Mammary epithelial cell (primary cell): ENCODE measurements around the gene CFAP99.

Source experiments
- EZH2 ChIP-seq: IDR thresholded peaks from 2 replicates; pipeline ENCODE4 v1.6.1; 2012; ENCODE audit warnings: low read length, inconsistent platforms, borderline replicate concordance
- TF ChIP-seq, protein P1 (sequence below), 2 donors: IDR thresholded peaks in 1 of 2; conservative IDR thresholded peaks in 1 of 2; 2 replicates each; pipeline ENCODE4 v1.5.1; 2011 to 2012; ENCODE audit warnings: inconsistent platforms in 2 of 2, low read length in 2 of 2, mild to moderate bottlenecking in 2 of 2, control low read depth in 1 of 2, low read depth in 1 of 2; ENCODE audit not compliant: insufficient read depth in 1 of 2; ENCODE audit errors: extremely low read depth in 1 of 2

DNA sequence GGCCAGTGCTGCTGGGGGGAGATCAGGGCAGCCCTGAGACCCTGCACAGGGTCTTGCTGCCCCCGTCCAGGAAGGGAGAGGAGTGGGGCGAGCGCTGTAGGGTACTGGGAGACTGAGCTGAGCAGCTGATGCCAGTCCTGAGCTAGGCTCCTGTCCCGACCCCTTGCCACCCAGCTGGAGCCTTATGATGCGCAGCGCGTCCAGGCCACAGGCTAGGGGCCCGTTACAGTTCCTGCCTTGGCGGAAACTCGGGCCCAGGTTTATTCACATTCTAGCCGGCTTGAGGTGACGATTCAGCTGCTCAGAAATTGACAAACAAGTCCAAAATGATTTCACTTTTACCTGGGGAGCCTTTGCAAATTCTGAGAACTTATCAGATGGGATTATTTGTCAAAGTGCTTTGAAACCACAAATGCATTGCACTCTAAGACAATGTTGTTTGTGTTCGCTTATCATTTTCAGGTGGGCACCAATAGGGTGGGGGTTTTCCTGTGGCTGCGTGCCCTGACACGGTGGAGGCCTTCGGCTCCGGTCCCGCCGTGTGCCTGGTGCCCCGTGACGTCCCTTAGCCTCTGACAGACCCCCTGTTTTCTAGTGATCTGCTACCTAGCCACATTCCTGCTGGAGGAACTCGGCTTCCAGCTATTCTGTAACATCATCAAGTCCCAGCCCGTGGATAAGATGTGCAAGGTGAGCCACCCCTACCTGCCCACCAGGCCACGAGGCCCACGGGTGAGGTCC, 18.9 kb downstream of the CFAP99 start:
- TF ChIP-seq EZH2: no peak
- TF ChIP-seq, protein P1, sequence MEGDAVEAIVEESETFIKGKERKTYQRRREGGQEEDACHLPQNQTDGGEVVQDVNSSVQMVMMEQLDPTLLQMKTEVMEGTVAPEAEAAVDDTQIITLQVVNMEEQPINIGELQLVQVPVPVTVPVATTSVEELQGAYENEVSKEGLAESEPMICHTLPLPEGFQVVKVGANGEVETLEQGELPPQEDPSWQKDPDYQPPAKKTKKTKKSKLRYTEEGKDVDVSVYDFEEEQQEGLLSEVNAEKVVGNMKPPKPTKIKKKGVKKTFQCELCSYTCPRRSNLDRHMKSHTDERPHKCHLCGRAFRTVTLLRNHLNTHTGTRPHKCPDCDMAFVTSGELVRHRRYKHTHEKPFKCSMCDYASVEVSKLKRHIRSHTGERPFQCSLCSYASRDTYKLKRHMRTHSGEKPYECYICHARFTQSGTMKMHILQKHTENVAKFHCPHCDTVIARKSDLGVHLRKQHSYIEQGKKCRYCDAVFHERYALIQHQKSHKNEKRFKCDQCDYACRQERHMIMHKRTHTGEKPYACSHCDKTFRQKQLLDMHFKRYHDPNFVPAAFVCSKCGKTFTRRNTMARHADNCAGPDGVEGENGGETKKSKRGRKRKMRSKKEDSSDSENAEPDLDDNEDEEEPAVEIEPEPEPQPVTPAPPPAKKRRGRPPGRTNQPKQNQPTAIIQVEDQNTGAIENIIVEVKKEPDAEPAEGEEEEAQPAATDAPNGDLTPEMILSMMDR (conservative IDR thresholded peaks at IDR 0.05 in 1 of 2, IDR thresholded peaks at IDR 0.05 in 1 of 2; ENCODE audit: extremely low read depth in 1 of 2, insufficient read depth in 1 of 2, low read depth in 1 of 2, low read length in 2 of 2): no peak
